Measurements from ENCODE around the gene SLC51A.
"Not testable (repeated sequence)": the region's sequence is repeated elsewhere in the genome, so short reads cannot be mapped to it uniquely, and the experiment has no call there.

SLC51A gene

GRCh38 chr3:196179380-196180308, 36.7 kb upstream of the SLC51A start:
- H3K9ac ChIP-seq (ENCODE audit: low read length): no peak overlapping the region
- H3K4me3 ChIP-seq (ENCODE audit: low read depth in 1 of 2, low read length in 2 of 2): no peak overlapping the region
- H3K36me3 ChIP-seq (ENCODE audit: insufficient read depth, low read length): no peaks in the 10 kb centered on the region
- H3K9me3 ChIP-seq (ENCODE audit: low read length): no peaks in the 10 kb centered on the region
- no peak overlapping the region for H3K27ac ChIP-seq (ENCODE audit: low read depth, low read length)
- H3K27me3 ChIP-seq (ENCODE audit: control insufficient read depth in 1 of 2, insufficient read depth in 2 of 2, low read length in 2 of 2): no peaks in the 10 kb centered on the region
- no peaks in the 10 kb centered on the region for H3K4me1 ChIP-seq (ENCODE audit: insufficient read depth, low read length)

- Histone ChIP-seq H3K4me3 (ENCODE audit: low read depth in 1 of 2, low read length in 2 of 2) (no peak overlapping the region), H3K9ac (ENCODE audit: low read length) (no peak overlapping the region), H3K27ac (ENCODE audit: low read depth, low read length) (no peak overlapping the region), H3K4me1 (ENCODE audit: insufficient read depth, low read length) (no peaks in the 10 kb centered on the region), H3K27me3 (ENCODE audit: control insufficient read depth in 1 of 2, insufficient read depth in 2 of 2, low read length in 2 of 2) (no peaks in the 10 kb centered on the region), H3K9me3 (ENCODE audit: low read length) (no peaks in the 10 kb centered on the region), H3K36me3 (ENCODE audit: insufficient read depth, low read length) (no peaks in the 10 kb centered on the region)
These were observed 36.0 kb upstream of the SLC51A start for GRCh38 chr3:196180346-196180745.

- H3K9me3 ChIP-seq (ENCODE audit: low read length): no peaks in the 10 kb centered on the region
- no peak overlapping the region for H3K4me3 ChIP-seq (ENCODE audit: low read depth in 1 of 2, low read length in 2 of 2)
- H3K27ac ChIP-seq (ENCODE audit: low read depth, low read length): no peak overlapping the region
- no peak overlapping the region for H3K9ac ChIP-seq (ENCODE audit: low read length)
- no peaks in the 10 kb centered on the region for H3K36me3 ChIP-seq (ENCODE audit: insufficient read depth, low read length)
- no peaks in the 10 kb centered on the region for H3K4me1 ChIP-seq (ENCODE audit: insufficient read depth, low read length)
- H3K27me3 ChIP-seq (ENCODE audit: control insufficient read depth in 1 of 2, insufficient read depth in 2 of 2, low read length in 2 of 2): no peaks in the 10 kb centered on the region
These were observed 35.2 kb upstream of the SLC51A start for GRCh38 chr3:196181127-196181546.

GRCh38 chr3:196184169-196184432, 32.2 kb upstream of the SLC51A start:
- not testable (repeated sequence) for H3K4me1 ChIP-seq (ENCODE audit: insufficient read depth, low read length); H3K27ac ChIP-seq (ENCODE audit: low read depth, low read length); H3K9me3 ChIP-seq (ENCODE audit: low read length); H3K9ac ChIP-seq (ENCODE audit: low read length); H3K4me3 ChIP-seq (ENCODE audit: low read depth in 1 of 2, low read length in 2 of 2); H3K27me3 ChIP-seq (ENCODE audit: control insufficient read depth in 1 of 2, insufficient read depth in 2 of 2, low read length in 2 of 2); H3K36me3 ChIP-seq (ENCODE audit: insufficient read depth, low read length)

- Histone ChIP-seq H3K27ac (ENCODE audit: low read depth, low read length) (no peak overlapping the region), H3K4me1 (ENCODE audit: insufficient read depth, low read length) (no peaks in the 10 kb centered on the region), H3K4me3 (ENCODE audit: low read depth in 1 of 2, low read length in 2 of 2) (no peak overlapping the region), H3K36me3 (ENCODE audit: insufficient read depth, low read length) (no peaks in the 10 kb centered on the region), H3K9me3 (ENCODE audit: low read length) (no peaks in the 10 kb centered on the region), H3K27me3 (ENCODE audit: control insufficient read depth in 1 of 2, insufficient read depth in 2 of 2, low read length in 2 of 2) (no peaks in the 10 kb centered on the region), H3K9ac (ENCODE audit: low read length) (no peak overlapping the region)
These were observed 31.5 kb upstream of the SLC51A start for GRCh38 chr3:196184881-196185280.

GRCh38 chr3:196186651-196187573, 29.4 kb upstream of the SLC51A start:
- H3K9ac ChIP-seq (ENCODE audit: low read length): no peak overlapping the region
- no peaks in the 10 kb centered on the region for H3K36me3 ChIP-seq (ENCODE audit: insufficient read depth, low read length)
- H3K9me3 ChIP-seq (ENCODE audit: low read length): no peaks in the 10 kb centered on the region
- no peak overlapping the region for H3K27ac ChIP-seq (ENCODE audit: low read depth, low read length)
- H3K4me3 ChIP-seq (ENCODE audit: low read depth in 1 of 2, low read length in 2 of 2): no peak overlapping the region
- no peaks in the 10 kb centered on the region for H3K4me1 ChIP-seq (ENCODE audit: insufficient read depth, low read length)
- no peaks in the 10 kb centered on the region for H3K27me3 ChIP-seq (ENCODE audit: control insufficient read depth in 1 of 2, insufficient read depth in 2 of 2, low read length in 2 of 2)

- no peaks in the 10 kb centered on the region for H3K9me3 ChIP-seq (ENCODE audit: low read length)
- H3K27ac ChIP-seq (ENCODE audit: low read depth, low read length): no peak overlapping the region
- H3K4me1 ChIP-seq (ENCODE audit: insufficient read depth, low read length): no peaks in the 10 kb centered on the region
These were observed 26.6 kb upstream of the SLC51A start for GRCh38 chr3:196189566-196190347.

GRCh38 chr3:196192036-196192523, 24.3 kb upstream of the SLC51A start:
- H3K4me1 ChIP-seq (ENCODE audit: insufficient read depth, low read length): no peaks in the 10 kb centered on the region
- no peak overlapping the region for H3K27ac ChIP-seq (ENCODE audit: low read depth, low read length)
- H3K9ac ChIP-seq (ENCODE audit: low read length): no peak overlapping the region

More at GRCh38 chr3:196189566-196190347, 26.6 kb upstream of the SLC51A start:
- Histone ChIP-seq H3K27me3 (ENCODE audit: control insufficient read depth in 1 of 2, insufficient read depth in 2 of 2, low read length in 2 of 2) (no peaks in the 10 kb centered on the region), H3K4me3 (ENCODE audit: low read depth in 1 of 2, low read length in 2 of 2) (no peak overlapping the region), H3K36me3 (ENCODE audit: insufficient read depth, low read length) (no peaks in the 10 kb centered on the region), H3K9ac (ENCODE audit: low read length) (no peak overlapping the region)

GRCh38 chr3:196192524-196193051, 23.7 kb upstream of the SLC51A start:
- Histone ChIP-seq H3K27me3 (ENCODE audit: control insufficient read depth in 1 of 2, insufficient read depth in 2 of 2, low read length in 2 of 2) (no peaks in the 10 kb centered on the region), H3K9me3 (ENCODE audit: low read length) (no peaks in the 10 kb centered on the region), H3K4me1 (ENCODE audit: insufficient read depth, low read length) (no peaks in the 10 kb centered on the region), H3K27ac (ENCODE audit: low read depth, low read length) (no peak overlapping the region), H3K36me3 (ENCODE audit: insufficient read depth, low read length) (no peaks in the 10 kb centered on the region), H3K9ac (ENCODE audit: low read length) (no peak overlapping the region), H3K4me3 (ENCODE audit: low read depth in 1 of 2, low read length in 2 of 2) (no peak overlapping the region)

More at GRCh38 chr3:196192036-196192523, 24.3 kb upstream of the SLC51A start:
- Histone ChIP-seq H3K9me3 (ENCODE audit: low read length) (no peaks in the 10 kb centered on the region), H3K27me3 (ENCODE audit: control insufficient read depth in 1 of 2, insufficient read depth in 2 of 2, low read length in 2 of 2) (no peaks in the 10 kb centered on the region), H3K36me3 (ENCODE audit: insufficient read depth, low read length) (no peaks in the 10 kb centered on the region), H3K4me3 (ENCODE audit: low read depth in 1 of 2, low read length in 2 of 2) (no peak overlapping the region)

GRCh38 chr3:196193133-196193735, 23.1 kb upstream of the SLC51A start:
- Histone ChIP-seq H3K27ac (ENCODE audit: low read depth, low read length) (no peak overlapping the region), H3K4me1 (ENCODE audit: insufficient read depth, low read length) (no peaks in the 10 kb centered on the region), H3K36me3 (ENCODE audit: insufficient read depth, low read length) (no peaks in the 10 kb centered on the region), H3K4me3 (ENCODE audit: low read depth in 1 of 2, low read length in 2 of 2) (no peak overlapping the region), H3K9me3 (ENCODE audit: low read length) (no peaks in the 10 kb centered on the region), H3K9ac (ENCODE audit: low read length) (no peak overlapping the region), H3K27me3 (ENCODE audit: control insufficient read depth in 1 of 2, insufficient read depth in 2 of 2, low read length in 2 of 2) (no peaks in the 10 kb centered on the region)
